Measurements from ENCODE around the gene CGB7.
"Not testable (repeated sequence)": the region's sequence is repeated elsewhere in the genome, so short reads cannot be mapped to it uniquely, and the experiment has no call there.

The CGB7 gene

GRCh38 chr19:49057636-49058234, at the start of gene CGB7:
CGB7 (minus strand) TSS chr19:49057749; CDS start chr19:49055375, 2,374 bp downstream.
- no peak for FAIRE-seq

- no peak for FAIRE-seq
Measured at GRCh38 chr19:49106648-49107135, 49.1 kb upstream of the CGB7 start.

- no peak for FAIRE-seq
Measured at GRCh38 chr19:49104229-49104864, 46.8 kb upstream of the CGB7 start.

- no peak for FAIRE-seq
Measured at GRCh38 chr19:49103331-49104085, 46.0 kb upstream of the CGB7 start.

GRCh38 chr19:49102303-49102702, 44.8 kb upstream of the CGB7 start:
- no peak for FAIRE-seq

- FAIRE-seq, result no peak
Measured at GRCh38 chr19:49101160-49101559, 43.6 kb upstream of the CGB7 start.

GRCh38 chr19:49098795-49099194, 41.2 kb upstream of the CGB7 start:
- FAIRE-seq, result no peak

GRCh38 chr19:49097453-49098288, 40.1 kb upstream of the CGB7 start:
- FAIRE-seq, result no peak

GRCh38 chr19:49094505-49095482, 37.2 kb upstream of the CGB7 start:
- no peak for FAIRE-seq

- FAIRE-seq, result no peak
Measured at GRCh38 chr19:49092686-49093085, 35.1 kb upstream of the CGB7 start.

GRCh38 chr19:49091391-49092038, 34.0 kb upstream of the CGB7 start:
- FAIRE-seq, result no peak

- no peak for FAIRE-seq
Measured at GRCh38 chr19:49086296-49086695, 28.7 kb upstream of the CGB7 start.

- FAIRE-seq, result no peak
Measured at GRCh38 chr19:49085868-49086232, 28.3 kb upstream of the CGB7 start.

GRCh38 chr19:49085020-49085867, 27.7 kb upstream of the CGB7 start, which contains the start of gene SNRNP70:
SNRNP70 (plus strand) TSS chr19:49085451; CDS start chr19:49086415, 964 bp downstream.
- no peak for FAIRE-seq

- FAIRE-seq, result no peak
Measured at GRCh38 chr19:49084206-49085019, 26.9 kb upstream of the CGB7 start.

GRCh38 chr19:49081273-49081672, 23.7 kb upstream of the CGB7 start:
- no peak for FAIRE-seq

GRCh38 chr19:49080392-49080791, 22.8 kb upstream of the CGB7 start:
- FAIRE-seq, result no peak

- not testable (repeated sequence) for FAIRE-seq
Measured at GRCh38 chr19:49074869-49075268, 17.3 kb upstream of the CGB7 start.

All from islet of Langerhans (tissue), 1 donor.